Right lung (tissue), 5 donors: Measurements from ENCODE around the gene RABGAP1L. TPM values are rescaled to one million over a fixed set of nuclear protein-coding genes. Genes with fewer than 3 reads are reported as not detected.

Source experiments
- DNase-seq, 2 donors: peaks; one replicate each; pipeline ENCODE4 v3.0.0-alpha.2; 2013
- polyA plus RNA-seq, 5 donors: library from polyadenylated mRNA; unstranded; fragments of 120-200 nt; gene quantifications; one replicate each; pipeline versions ENCODE4 v1.2.1 to v1.2.3, GENCODE V29; 2013; ENCODE audit warnings: inconsistent platforms in 1 of 5, low replicate concordance in 1 of 5; ENCODE audit not compliant: insufficient read length in 5 of 5, insufficient read depth in 1 of 5

RABGAP1L gene
- polyA plus RNA-seq, 5 donors = 27.7 to 49.6 (median 45.4) TPM

DNA sequence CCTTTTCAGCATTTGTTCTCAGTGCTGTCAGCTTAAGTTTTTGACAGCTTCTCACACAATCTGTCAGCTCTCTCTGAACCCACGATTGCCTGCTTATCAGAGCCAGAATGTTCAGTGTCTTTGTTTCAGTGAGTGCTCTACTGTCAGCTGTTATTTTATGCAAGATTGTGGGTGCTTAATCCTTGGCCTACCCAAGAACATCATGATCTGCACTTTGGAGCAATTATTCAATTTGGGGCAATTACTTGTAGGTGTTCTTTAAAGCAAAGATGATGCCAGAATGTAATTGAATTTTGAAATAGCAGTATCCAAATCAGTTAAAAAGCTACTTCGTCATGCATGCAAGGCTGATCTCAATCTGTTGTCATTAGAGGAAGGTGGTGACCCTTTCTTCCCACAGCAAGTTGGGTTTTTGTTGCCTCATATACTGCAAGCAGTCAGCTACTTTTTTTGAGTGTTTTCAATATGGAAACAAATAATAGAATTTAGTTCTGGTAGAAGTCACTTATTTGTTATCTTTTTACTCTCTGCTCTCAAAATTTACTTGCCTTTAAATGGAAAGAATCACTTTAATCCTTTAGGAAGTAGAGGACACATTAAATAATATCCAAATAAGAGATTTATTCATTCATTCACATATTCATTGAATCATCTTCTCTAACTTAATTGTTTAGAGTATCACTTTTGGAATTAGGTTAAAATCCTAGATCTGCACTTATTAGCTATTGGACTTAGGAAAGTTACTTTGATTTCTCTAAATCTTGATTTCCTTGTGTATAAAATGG lies 586.9 kb downstream of the RABGAP1L start:
- no peak for DNase-seq

DNA sequence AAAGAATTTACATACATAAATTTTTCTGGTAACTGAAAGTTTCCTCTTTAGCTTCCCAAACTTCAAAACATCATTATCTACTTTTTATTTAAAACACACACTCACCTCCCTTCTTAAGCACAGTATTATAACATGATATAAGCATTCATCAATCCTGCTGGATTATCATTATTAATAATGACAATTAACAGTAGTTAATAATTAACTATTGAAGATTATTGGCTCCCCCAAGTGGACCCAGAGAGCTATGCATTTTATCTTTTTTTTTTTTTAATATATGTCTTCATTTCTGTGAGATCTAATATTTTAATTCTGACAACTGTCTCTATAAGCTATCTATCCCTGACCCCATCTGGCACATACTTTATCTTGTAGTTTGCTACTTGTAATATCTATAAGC lies 588.3 kb downstream of the RABGAP1L start:
- no peak for DNase-seq

DNA sequence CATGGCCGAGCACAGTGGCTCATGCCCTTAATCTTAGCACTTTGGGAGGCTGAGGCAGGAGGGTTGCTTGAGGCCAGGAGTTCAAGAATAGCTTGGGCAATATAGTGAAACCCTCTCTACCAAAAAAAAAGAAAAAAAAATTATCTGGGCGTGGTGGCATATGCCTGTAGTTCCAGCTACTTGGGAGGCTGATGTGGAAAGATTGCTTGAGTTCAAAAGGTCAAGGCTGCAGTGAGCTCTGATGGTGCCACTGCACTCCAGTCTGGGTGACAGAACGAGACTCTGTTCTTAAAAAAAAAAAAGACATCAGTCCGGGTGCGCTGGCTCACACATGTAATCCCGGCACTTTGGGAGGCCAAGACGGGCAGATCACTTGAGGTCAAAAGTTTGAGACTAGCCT lies 589.3 kb downstream of the RABGAP1L start:
- no peak for DNase-seq

DNA sequence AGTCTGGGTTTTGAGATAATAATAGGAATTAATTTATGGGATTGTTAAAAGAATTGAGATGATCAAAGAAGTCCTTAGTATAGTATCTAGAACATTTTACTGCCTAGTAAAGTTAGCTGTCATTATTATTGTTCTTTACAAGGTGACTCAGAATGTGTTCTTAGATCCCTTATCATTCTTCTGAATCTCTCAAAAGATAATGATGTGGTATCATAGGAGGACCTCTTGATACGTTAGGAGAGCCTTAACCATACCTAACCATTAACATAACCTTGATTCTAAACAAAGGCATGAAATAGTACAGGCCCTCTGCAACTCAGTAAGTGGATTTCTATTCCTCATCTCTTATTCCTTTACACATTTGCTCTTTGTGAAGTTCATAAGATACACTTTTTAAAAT lies 593.8 kb downstream of the RABGAP1L start:
- no peak for DNase-seq

DNA sequence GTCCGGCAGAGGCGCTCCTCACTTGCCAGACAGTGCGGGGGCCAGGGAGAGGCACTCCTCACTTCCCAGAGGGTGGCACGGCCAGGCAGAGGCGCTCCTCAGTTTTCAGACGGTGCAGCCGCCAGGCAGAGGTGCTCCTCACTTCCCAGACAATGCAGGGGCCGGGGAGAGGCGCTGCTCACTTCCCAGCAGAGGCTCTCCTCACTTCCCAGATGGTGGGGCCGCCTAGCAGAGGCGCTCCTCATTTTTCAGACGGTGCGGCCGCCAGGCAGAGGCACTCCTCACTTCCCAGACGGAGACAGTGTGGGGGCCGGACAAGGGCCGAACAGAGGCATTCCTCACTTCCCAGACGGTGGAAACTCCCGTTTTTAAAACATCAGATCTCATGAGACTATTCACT lies 602.0 kb downstream of the RABGAP1L start:
- no peak for DNase-seq

DNA sequence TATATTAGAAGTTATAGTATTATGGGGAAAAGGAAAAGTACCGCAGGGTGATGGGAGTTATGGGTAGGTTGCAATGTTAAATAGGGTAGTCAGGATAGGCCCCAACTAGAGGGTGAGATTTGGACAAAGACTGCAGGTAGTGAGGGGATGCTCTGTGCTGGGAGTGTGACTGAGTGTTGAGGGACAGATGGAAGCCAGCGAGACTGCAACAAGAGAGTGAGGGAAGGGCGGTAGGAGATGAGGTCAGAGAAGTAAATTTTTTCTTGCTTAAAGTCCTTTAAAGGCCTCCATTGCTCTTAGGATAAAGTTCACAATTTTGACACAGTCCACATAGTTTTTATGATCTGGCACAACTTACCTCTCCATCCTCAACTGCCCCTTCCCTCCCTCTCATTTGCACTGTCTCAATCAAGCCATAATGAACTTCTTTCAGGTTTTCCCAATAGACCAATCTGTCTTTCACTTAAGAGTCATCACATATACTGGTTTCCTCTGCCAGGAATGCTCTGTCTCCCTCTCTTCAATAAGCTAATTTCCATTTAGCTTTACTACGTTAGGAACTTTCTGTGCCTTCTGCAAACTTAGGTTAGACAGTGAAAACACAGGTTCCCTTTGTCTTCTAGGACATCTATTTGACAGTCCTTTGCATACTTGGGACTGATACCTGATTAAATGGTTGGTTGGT lies 602.7 kb downstream of the RABGAP1L start:
- DNase-seq = no peak

DNA sequence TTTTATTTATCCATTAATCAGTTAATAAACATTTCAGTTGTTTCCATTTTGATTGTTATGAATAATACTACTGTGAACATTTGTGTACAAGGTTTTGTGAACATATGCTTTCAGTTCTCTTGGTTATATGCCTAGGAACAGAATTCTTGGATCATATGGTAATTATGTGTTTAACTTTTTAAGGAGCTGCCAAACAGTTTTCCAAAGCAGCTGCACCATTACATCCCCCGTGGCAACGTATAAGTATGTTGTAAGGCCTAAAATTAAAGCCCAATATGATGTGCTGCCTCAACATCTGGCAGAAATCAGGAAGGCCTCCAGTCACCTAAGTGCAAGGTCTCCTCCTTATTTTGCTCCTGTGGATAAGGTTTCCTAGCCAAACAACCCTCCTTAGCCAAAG lies 604.9 kb downstream of the RABGAP1L start:
- peak in 1 of 2 donors; percentile 17 for DNase-seq

DNA sequence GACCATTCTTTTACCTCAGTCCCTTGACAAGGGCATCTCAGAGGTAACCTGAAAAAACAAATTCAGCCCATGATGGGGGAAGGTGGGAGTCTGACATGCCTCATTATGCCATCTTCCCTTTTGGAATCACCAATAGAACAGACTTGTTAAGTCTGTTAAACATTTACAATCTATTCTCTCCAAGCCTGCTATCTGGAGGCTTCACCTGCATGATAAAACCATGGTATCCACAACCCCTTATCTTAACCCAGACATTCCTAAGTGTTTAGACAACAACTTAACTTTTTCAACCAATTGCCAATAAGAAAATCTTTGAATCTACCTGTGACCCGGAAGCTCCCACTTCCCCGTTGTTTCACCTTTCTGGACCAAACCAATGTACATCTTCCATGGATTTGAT lies 607.4 kb downstream of the RABGAP1L start:
- DNase-seq = no peak

DNA sequence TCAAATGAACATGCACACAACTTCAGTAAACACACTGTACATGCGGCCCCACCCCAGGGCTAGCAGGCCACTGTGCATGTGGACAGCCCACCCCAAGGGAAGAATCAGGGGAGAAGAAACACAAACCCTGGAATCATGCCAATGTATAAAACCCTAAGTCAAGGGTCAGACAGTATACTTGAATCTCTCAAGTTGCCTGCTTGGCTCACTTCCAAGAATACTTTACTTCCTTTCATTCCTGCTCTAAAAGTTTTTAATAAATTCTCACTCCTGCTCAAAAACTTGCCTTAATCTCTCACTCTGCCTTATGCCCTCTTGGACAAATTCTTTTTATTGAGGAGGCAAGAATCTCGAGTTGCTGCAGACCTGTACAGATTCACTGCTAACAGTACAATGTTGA lies 609.2 kb downstream of the RABGAP1L start:
- no peak for DNase-seq

DNA sequence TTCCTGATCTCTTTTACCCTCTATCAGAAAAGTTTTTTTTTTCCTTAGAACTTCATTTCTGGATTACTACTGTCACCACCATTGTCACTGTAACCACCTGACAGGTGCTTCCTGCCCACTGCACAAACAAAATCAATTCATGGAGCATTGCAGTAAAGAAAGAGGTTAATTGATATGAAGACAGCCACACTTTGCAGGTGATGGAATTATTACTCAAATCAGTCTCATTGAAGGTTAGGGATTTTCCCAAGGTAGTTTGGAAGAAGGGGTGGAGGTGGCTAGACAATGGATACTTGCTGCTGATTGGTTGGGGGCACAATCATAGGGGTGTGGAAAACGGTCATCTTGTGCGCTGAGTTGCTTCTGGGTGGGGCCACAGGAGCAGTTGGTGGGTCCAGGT lies 609.6 kb downstream of the RABGAP1L start:
- DNase-seq = no peak

DNA sequence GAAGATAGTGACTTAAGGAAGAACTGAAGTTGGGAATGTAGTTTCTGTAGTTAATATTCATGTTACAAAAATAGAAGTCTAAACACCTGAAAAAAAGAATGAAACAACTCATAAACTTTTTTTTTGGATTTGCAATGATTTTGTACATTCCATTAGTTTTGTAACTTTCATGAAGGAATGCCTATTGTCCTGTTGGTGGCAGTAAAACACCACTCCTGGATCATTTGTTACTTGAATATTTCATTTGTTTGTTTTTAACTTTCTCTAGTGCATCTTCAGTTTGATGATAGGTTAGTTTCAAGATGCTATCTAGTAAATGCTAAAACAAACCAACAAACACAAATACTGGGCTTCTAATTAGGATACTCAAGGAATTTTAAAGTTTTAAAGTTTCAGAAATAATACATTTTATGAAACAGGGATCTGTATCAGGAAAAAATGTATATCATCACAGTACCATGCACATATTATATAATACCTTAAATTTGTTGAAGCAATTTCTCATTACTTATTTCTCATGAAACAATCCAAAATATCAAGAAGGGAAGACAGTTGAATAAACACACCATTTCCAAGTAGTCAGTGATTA lies 610.7 kb downstream of the RABGAP1L start:
- peak; percentile 20 to 41 for DNase-seq

DNA sequence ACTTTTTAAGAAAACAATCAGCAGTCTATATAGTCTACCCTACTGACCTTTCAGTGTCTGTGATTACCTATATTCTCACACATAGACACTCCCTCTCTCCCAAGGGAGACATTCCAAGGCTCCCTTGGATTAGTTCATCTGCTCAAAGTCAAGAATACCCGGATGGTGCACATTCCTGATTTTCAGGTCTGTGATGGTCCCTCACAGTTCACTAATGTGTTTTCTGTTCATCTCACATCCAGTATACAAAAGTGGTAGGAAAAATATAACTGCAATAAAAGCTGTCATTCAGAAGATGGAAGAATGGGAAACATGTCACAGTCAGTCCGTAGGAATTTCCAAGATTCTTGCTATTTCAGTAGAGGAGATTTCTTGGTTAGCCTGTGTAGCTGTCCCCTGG lies 616.3 kb downstream of the RABGAP1L start:
- DNase-seq = no peak

DNA sequence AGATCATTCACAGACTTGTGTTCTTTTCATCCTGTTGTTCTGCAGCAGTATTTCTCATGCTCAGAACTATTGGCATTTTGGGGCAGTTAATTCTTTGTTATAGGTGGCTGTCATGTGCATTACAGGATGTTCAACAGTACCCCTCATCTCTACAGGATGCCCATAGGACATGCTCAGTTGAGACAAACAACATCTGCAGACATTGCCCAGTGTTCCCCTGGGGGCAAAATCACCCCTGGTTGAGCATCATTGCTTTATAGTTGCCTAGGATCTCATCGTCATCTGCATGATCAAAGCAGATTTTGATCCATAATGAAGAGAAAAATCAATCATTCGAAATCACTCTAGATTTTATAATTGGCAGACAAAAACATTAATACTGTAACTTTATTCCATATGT lies 617.9 kb downstream of the RABGAP1L start:
- DNase-seq = no peak

DNA sequence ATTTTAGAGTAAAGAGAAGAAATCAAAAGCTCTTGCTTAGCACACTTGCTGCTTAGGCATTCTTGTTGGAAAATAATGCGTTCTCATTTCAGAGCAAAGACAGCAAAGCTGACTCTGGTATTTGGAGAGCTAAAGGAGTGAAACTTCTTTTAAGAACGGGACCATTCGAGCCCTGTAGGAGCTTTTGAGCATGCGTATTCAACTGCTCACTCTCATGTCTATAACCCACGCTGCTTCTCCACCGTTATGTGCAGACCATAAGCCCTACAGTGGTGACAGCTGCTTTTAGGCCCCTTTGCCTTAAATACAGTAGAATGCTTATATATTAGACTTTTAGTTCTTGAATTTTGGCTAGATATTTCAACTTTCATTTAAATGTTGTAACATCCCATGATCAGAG lies 626.2 kb downstream of the RABGAP1L start:
- DNase-seq = no peak

DNA sequence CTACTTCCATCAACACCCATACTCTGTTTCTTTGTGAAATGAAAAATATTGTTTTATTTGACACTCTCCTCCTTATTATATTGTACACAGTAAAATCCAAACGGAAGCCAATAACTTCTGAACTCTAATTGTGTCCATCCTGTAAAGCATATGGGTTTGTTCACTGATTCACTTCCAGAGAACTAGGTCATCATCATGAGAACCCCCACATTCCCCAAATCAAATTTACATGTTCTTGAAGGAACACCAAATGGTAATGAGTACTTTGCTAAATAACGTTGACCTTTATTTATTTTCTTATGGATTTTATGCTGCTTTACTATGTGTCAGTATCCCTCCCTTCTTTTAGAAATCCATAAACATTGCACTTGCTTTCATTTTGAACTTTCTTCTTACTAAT lies 627.0 kb downstream of the RABGAP1L start:
- no peak for DNase-seq

DNA sequence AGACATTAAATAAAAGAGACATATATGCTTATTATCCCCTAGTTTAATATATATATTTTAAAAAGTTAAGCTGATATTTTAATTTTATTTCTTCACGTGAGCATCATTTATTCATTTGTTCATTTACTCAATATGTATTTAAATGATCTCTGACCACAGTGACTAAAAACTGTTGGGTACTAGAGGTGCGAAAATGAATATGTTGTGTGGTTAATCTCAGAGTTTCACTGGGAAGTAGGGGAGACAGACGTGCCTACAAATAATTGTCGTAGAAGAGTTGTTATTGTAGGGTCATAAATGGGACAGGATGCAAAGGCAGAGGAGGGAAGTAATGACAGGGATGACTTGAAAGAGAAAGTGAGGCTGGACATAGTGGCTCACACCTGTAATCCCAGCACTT lies 627.4 kb downstream of the RABGAP1L start:
- DNase-seq = no peak

DNA sequence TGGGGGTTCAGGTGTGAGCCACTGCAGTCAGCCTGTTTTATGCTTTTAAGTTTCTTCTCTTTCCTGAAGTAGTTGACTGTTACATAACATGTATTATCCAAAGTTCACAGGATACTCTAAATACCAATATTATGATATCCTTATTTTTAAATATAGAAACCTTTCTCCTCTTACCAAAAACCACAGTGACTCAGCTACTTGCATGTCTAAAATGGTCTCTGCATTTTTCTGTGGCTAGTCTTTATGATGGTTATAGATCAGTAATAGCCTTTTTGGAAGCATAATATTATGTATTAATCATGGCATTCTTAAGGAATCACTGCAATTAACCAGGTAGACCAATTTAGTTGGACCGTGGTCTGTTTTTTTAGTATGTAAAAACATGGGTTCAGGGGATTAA lies 629.7 kb downstream of the RABGAP1L start:
- no peak for DNase-seq

DNA sequence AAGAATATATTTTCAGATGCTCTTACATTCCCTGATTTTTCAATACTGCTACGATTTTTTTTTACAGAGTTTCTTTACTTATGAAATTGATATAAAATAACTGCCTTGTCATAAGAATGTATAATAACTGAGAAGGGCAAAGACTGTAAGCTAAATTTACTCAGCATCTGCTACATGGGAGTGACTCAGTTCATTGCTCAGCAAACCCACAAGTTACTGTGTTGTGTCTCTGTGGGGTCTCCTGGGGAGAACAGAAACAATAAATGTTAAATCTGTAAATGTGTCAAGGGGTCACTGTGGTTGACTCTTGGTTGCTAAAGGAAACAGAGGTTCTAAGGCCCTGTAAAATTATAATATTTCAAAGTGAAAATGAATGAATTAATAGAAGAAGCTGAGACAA lies 630.1 kb downstream of the RABGAP1L start:
- no peak for DNase-seq

DNA sequence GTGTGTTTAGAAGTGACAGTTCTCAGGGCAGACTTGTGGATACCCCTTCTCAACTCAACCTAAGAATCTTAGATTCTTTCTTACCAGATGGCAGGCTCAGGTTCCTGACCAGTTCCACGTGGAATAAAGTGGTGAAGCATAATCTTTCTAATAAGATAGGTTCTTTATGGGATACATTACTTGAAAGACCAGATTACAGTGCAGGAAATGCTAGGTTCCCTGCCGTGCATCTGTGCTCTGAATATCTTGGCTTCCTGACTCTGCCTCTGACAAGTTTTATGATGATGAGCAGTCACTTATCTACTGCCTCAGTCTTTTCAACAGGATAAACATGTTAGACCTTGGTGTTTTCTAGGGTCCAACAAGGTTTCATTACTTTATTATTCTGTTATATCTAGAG lies 632.5 kb downstream of the RABGAP1L start:
- DNase-seq = no peak

DNA sequence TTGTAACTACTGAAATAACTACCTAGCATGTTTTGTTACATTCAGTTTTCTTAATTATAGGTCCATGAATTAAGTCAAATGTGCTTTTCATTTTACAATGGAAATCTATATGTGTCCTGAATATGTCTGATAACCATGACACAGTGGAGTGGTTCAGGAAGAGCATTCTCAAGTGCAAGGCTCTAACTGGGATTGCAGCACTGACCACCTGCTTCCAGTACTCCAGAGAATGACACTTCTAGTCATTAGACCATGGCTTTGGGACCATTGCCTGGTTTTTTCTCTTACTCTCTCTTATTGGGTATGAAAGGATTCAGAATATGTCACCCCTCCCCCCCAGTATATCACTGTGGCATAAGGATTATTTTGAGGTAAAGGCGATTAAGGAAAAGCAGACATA lies 635.5 kb downstream of the RABGAP1L start:
- no peak for DNase-seq

DNA sequence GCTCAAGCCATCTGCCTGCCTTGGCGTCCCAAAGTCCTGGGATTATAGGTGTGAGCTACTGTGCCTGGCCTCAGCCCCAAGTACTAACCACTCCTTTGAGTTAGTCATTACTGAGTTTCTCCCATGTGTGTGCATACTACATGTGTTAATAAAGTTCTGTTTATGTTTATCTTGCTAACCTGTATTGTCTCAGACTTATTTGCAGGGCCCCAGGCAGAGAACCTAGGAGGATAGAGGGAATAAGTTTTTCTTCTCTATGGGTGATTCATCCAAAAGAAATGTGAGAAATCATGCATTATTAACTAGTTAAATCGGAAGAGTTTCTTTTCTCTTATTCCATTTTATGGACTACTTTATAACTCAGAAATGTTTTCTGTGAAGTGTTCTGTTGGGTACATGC lies 636.5 kb downstream of the RABGAP1L start:
- no peak for DNase-seq

DNA sequence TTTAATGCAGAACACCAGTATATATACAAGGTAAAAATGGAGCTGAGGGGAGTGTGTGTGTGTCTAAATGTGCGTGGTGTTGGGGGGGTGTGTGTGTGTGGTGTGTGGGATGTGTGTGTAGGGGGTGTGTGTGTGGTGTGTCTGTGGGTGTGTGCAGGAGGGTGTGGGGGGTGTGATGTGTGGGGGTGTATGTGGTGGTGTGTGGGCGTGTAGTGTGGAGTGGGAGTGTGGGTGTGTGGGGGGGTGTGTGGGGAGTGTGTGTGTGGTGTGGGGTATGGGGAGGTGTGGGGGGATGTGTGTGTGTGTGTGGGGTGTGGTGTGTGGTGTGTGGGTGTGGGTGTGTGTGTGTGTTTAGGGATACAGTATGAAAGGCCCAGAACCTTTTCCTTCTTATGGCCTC lies 638.1 kb downstream of the RABGAP1L start:
- no peak for DNase-seq

DNA sequence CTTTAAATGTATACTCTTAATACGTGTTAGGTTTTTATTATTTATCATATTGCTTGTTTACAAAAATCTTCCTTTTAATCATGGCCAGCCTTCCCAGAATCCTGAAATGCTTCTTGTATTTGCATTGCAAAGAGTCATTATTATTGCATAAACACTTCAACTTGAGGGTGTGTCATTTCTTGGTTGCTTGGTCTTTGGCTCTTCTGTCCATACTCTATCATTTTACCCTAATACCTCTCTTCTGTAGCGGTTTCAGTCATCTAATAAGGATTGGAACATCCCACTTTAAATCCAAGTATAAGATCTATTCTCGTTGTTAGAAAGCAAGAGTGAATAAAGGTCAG lies 639.8 kb downstream of the RABGAP1L start:
- no peak for DNase-seq
